Measurements from ENCODE around the gene MRGPRX4. TPM values are rescaled to one million over a fixed set of nuclear protein-coding genes. Genes with fewer than 3 reads are reported as not detected.

Gene MRGPRX4
- total RNA-seq, 2 experiments from 2014 or later = not detected

Other genes starting within 250 kb of the MRGPRX4 start
- gene SERGEF, start 159.8 kb upstream of the MRGPRX4 start, total RNA-seq = 10 to 100 TPM; 33.9 to 34.2 TPM
- under 1 TPM; 0.15 to 0.18 TPM for gene TPH1, start 126.6 kb upstream of the MRGPRX4 start, total RNA-seq
- 10 to 100 TPM; 21.0 to 21.7 TPM for gene SAAL1, start 66.8 kb upstream of the MRGPRX4 start, total RNA-seq
- not detected for gene MRGPRX3, start 40.3 kb upstream of the MRGPRX4 start, total RNA-seq
- not detected for gene SAA4, start 64.0 kb downstream of the MRGPRX4 start, total RNA-seq
- under 1 TPM in 1 of 2 experiments, not detected in 1; 0.28 TPM for gene SAA2, start 75.8 kb downstream of the MRGPRX4 start, total RNA-seq
- not detected for gene SAA1, start 93.4 kb downstream of the MRGPRX4 start, total RNA-seq
- 10 to 100 TPM; 20.3 to 22.6 TPM for gene HPS5, start 149.3 kb downstream of the MRGPRX4 start, total RNA-seq
- 10 to 100 TPM; 47.0 to 48.2 TPM for gene GTF2H1, start 149.7 kb downstream of the MRGPRX4 start, total RNA-seq
- 100 to 1,000 TPM; 949 to 971 TPM for gene LDHA, start 221.7 kb downstream of the MRGPRX4 start, total RNA-seq
- not detected for gene LDHC, start 239.5 kb downstream of the MRGPRX4 start, total RNA-seq